Stimulated activated effector memory CD8-positive, alpha-beta T cell treated with anti-CD3 and anti-CD28 coated beads, Interleukin-12 subunit alpha, Interleukin-12 subunit beta, amount 100 ng/mL, for 72 hours (primary cell): ENCODE measurements around the gene MTAP.
"Not testable (repeated sequence)": the region's sequence is repeated elsewhere in the genome, so short reads cannot be mapped to it uniquely, and the experiment has no call there.

Experiments used
- ATAC-seq: fragments of 150-1000 bp; cut with Tn5 transposase; 2 replicates; pipeline ENCODE4 v1.10.0; 2021
- DNase-seq, 2 donors: peaks; one replicate each; pipeline ENCODE4 v3.0.0; 2021 to 2022; ENCODE audit warnings: low spot score in 2 of 2
- H3K27ac Mint-ChIP-seq: one replicate; pipeline ENCODE4 v1.8.0; 2022; ENCODE audit warnings: mild to moderate bottlenecking, mixed read lengths
- H3K36me3 Mint-ChIP-seq: one replicate; pipeline ENCODE4 v1.8.0; 2022; ENCODE audit warnings: mild to moderate bottlenecking, mixed read lengths
- H3K4me1 Mint-ChIP-seq: one replicate; pipeline ENCODE4 v1.8.0; 2022; ENCODE audit warnings: mixed read lengths
- H3K4me3 Mint-ChIP-seq: one replicate; pipeline ENCODE4 v1.8.0; 2022; ENCODE audit warnings: mild to moderate bottlenecking, mixed read lengths
- H3K9me3 Mint-ChIP-seq: one replicate; pipeline ENCODE4 v1.8.0; 2022; ENCODE audit warnings: mixed read lengths

Gene MTAP

GRCh38 chr9:21959268-21959667, 156.8 kb downstream of the MTAP start:
- not testable (repeated sequence) for DNase-seq, ATAC-seq, H3K4me1 Mint-ChIP-seq, H3K4me3 Mint-ChIP-seq, H3K36me3 Mint-ChIP-seq, H3K27ac Mint-ChIP-seq, H3K9me3 Mint-ChIP-seq

GRCh38 chr9:21961569-21961968, 159.1 kb downstream of the MTAP start:
- Mint-ChIP-seq H3K4me3 (no peak overlapping the region), H3K9me3 (peaks cover 2% of the 10 kb centered on the region), H3K27ac (no peak overlapping the region), H3K4me1 (peaks cover 22% of the 10 kb centered on the region), H3K36me3 (no peaks in the 10 kb centered on the region)
- ATAC-seq, result no peak
- DNase-seq, result no peak

- peak; percentile 84 for ATAC-seq
- peak; percentile 28 to 72 for DNase-seq
- peaks cover 12% of the 10 kb centered on the region for H3K36me3 Mint-ChIP-seq
Observed at GRCh38 chr9:21964925-21965385, 162.5 kb downstream of the MTAP start.

GRCh38 chr9:21965401-21965951, 163.0 kb downstream of the MTAP start:
- DNase-seq, result peak in 1 of 2 donors; percentile 64
- H3K36me3 Mint-ChIP-seq, result peaks cover 12% of the 10 kb centered on the region
- peak; percentile 84 for ATAC-seq
- peaks cover 42% of the 10 kb centered on the region for H3K4me1 Mint-ChIP-seq
- peak overlapping the region; percentile 14 for H3K27ac Mint-ChIP-seq
- H3K9me3 Mint-ChIP-seq, result peaks cover 7% of the 10 kb centered on the region
- peak overlapping the region; percentile 62 for H3K4me3 Mint-ChIP-seq

More at GRCh38 chr9:21964925-21965385, 162.5 kb downstream of the MTAP start:
- Mint-ChIP-seq H3K9me3 (peaks cover 7% of the 10 kb centered on the region), H3K27ac (peak overlapping the region; percentile 14), H3K4me3 (peak overlapping the region; percentile 62), H3K4me1 (peaks cover 39% of the 10 kb centered on the region)

GRCh38 chr9:21966140-21966851, 163.9 kb downstream of the MTAP start:
- ATAC-seq, result no peak
- H3K9me3 Mint-ChIP-seq, result peaks cover 7% of the 10 kb centered on the region
- no peak for DNase-seq
- peaks cover 12% of the 10 kb centered on the region for H3K36me3 Mint-ChIP-seq
- no peak overlapping the region for H3K27ac Mint-ChIP-seq
- peaks cover 42% of the 10 kb centered on the region for H3K4me1 Mint-ChIP-seq
- H3K4me3 Mint-ChIP-seq, result no peak overlapping the region

GRCh38 chr9:21967169-21967568, 164.7 kb downstream of the MTAP start:
- DNase-seq (no peak), ATAC-seq (no peak)
- H3K4me3 Mint-ChIP-seq, result no peak overlapping the region
- H3K9me3 Mint-ChIP-seq, result peaks cover 6% of the 10 kb centered on the region
- peaks cover 12% of the 10 kb centered on the region for H3K36me3 Mint-ChIP-seq
- peaks cover 42% of the 10 kb centered on the region for H3K4me1 Mint-ChIP-seq
- no peak overlapping the region for H3K27ac Mint-ChIP-seq

DNA sequence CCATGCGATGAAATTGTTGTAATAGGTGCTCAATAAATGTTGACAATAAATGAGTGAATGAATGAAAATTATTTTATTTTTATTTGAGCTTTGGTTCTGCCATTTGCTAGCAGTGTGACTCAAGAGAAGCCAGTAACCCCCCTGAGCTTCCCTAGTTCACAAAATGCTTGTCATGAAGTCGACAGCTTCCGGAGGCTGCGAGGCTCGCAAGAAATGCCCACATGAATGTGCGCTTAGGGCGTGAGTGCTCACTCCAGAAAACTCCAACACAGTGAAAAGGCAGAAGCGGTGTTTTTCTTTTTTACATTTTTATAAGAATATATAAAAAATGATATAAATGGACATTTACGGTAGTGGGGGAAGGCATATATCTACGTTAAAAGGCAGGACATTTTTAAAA, 165.3 kb downstream of the MTAP start:
- no peak for ATAC-seq
- Mint-ChIP-seq H3K36me3 (peaks cover 12% of the 10 kb centered on the region), H3K27ac (no peak overlapping the region)

DNA sequence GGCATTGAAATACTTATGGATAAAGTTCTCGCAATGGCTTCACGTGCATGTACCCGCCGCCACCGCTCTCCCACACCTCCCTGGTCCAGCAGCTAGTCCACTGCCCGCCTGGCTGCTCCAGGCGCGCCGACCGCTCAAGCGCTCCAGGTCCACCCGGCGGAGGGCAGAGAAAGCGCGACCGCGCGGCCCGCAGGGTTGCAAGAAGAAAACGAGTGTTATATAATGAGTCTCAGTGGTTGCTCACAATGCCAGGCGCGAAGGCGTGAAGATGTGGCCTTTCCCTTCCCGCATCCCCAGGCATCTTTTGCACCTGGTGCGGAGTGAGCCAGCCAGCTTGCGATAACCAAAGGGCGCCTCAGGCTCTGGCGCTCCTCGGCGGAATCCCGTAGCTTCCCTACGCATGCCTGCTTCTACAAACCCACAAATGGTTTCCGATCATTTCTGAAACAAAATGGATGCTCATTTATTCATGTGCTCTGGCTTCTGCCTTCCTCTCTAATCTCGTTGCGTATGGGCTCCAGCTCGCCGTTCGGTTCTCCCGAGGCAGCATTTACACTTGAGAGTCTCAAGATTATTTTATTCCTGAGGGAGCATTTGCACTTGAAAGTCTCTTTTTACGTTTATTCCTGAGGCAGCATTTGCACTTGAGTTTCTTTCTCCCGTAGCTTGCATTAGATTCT, 166.0 kb downstream of the MTAP start:
- H3K27ac Mint-ChIP-seq, result no peak overlapping the region
- H3K4me3 Mint-ChIP-seq, result peak overlapping the region; percentile 18
- DNase-seq, result no peak

More for the DNA sequence above, 165.3 kb downstream of the MTAP start:
- DNase-seq, result no peak
- H3K9me3 Mint-ChIP-seq, result peaks cover 5% of the 10 kb centered on the region
- H3K4me3 Mint-ChIP-seq, result peak overlapping the region; percentile 18
- H3K4me1 Mint-ChIP-seq, result peaks cover 42% of the 10 kb centered on the region

GRCh38 chr9:21969011-21969940, 166.8 kb downstream of the MTAP start:
- H3K4me3 Mint-ChIP-seq, result peak overlapping the region; percentile 18
- H3K9me3 Mint-ChIP-seq, result peaks cover 5% of the 10 kb centered on the region

More for the DNA sequence above, 166.0 kb downstream of the MTAP start:
- Mint-ChIP-seq H3K9me3 (peaks cover 5% of the 10 kb centered on the region), H3K4me1 (peaks cover 42% of the 10 kb centered on the region), H3K36me3 (peaks cover 12% of the 10 kb centered on the region)
- no peak for ATAC-seq

DNA sequence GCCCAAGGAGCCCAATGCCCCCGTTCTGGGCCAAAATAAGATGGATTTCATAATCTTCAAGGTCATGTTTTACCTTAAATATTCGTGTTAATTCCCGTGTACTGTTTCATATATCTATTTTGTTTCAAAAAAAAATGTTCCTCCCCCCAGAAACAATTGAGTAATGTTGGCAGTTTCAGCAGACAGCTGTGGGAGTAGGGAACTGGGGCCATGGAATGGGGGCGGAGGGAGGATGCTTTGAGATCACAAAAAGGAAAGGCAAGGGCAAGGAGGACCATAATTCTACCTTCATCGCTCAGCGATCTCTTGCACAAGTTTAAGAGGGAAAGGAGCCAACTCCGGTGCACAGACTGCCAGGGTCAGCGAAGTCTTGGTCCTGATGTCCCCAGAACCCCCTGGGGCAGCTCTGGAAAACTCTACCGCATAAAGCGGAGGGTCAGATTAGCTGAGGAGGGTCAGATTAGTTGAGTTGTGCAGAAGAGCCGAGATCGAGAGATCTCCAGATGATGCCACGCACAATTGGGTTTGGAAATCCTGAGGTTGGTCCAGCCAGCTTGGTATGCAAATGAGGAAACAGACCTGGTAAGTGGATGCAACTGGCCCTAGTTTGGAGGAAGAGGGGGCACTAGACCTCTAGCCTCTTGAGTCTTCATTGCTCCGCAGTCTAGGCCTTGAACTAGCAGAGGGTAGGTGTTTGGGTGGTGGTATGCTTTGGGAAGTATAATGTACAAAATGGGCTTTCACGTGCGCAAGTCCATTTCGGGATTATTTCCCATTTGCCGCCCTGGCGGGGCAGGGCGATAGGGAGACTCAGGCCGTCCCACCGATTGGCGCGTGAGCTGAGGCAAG, 167.7 kb downstream of the MTAP start:
- Mint-ChIP-seq H3K9me3 (peaks cover 5% of the 10 kb centered on the region), H3K4me3 (no peak overlapping the region), H3K27ac (no peak overlapping the region), H3K36me3 (peaks cover 12% of the 10 kb centered on the region), H3K4me1 (peaks cover 46% of the 10 kb centered on the region)
- DNase-seq (no peak), ATAC-seq (no peak)

More at GRCh38 chr9:21969011-21969940, 166.8 kb downstream of the MTAP start:
- DNase-seq, result no peak
- Mint-ChIP-seq H3K4me1 (peaks cover 46% of the 10 kb centered on the region), H3K27ac (no peak overlapping the region), H3K36me3 (peaks cover 12% of the 10 kb centered on the region)
- no peak for ATAC-seq

DNA sequence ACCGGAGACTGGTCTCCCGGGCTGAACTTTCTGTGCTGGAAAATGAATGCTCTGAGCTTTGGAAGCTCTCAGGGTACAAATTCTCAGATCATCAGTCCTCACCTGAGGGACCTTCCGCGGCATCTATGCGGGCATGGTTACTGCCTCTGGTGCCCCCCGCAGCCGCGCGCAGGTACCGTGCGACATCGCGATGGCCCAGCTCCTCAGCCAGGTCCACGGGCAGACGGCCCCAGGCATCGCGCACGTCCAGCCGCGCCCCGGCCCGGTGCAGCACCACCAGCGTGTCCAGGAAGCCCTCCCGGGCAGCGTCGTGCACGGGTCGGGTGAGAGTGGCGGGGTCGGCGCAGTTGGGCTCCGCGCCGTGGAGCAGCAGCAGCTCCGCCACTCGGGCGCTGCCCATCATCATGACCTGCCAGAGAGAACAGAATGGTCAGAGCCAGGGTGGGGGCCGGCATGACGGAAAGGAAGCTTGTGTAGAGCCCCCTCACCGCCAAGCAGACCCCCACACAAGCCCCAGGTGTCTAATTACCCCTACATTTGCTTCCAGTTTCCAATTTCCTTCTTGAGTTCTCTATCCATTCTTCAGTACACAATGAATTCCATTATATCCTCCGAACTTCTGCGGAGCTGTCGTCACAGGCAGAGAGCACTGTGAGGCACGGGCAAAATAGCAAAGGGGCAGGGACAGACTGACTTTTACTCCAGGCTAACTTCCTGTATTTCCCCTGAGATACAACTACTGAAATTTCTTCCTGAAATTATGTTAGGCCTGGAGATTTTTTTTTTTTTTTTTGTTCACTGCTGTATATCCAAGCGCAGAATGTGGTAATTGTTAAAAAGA, 168.6 kb downstream of the MTAP start:
- Mint-ChIP-seq H3K36me3 (peaks cover 12% of the 10 kb centered on the region), H3K4me1 (peaks cover 42% of the 10 kb centered on the region), H3K4me3 (no peak overlapping the region), H3K27ac (no peak overlapping the region), H3K9me3 (peaks cover 5% of the 10 kb centered on the region)
- ATAC-seq (no peak), DNase-seq (no peak)

GRCh38 chr9:21972361-21972760, 169.9 kb downstream of the MTAP start:
- no peak overlapping the region for H3K4me3 Mint-ChIP-seq
- H3K4me1 Mint-ChIP-seq, result peaks cover 40% of the 10 kb centered on the region
- H3K36me3 Mint-ChIP-seq, result peaks cover 12% of the 10 kb centered on the region
- H3K27ac Mint-ChIP-seq, result no peak overlapping the region
- no peak for ATAC-seq
- H3K9me3 Mint-ChIP-seq, result peaks cover 5% of the 10 kb centered on the region
- DNase-seq, result no peak

GRCh38 chr9:21974343-21974721, 171.9 kb downstream of the MTAP start:
- Mint-ChIP-seq H3K36me3 (no peaks in the 10 kb centered on the region), H3K9me3 (no peaks in the 10 kb centered on the region), H3K27ac (peak overlapping the region; percentile 6), H3K4me1 (peaks cover 32% of the 10 kb centered on the region), H3K4me3 (peak overlapping the region; percentile 84)
- no peak for ATAC-seq
- DNase-seq, result no peak
